GM19099 (cell line): ENCODE results near the gene C16orf96.

Experiments used
- POLR2A ChIP-seq: IDR thresholded peaks from 3 replicates; pipeline ENCODE4 v1.6.1; 2011; ENCODE audit warnings: low read depth; ENCODE audit not compliant: insufficient read length; ENCODE audit errors: extremely low read depth

Gene C16orf96

GRCh38 chr16:4556112-4556511 is at the start of gene C16orf96:
C16orf96 (plus strand) TSS chr16:4556340; CDS start chr16:4556490, 150 bp downstream.
- TF ChIP-seq POLR2A: no peak

- no peak for TF ChIP-seq POLR2A
These were observed 49.7 kb upstream of the C16orf96 start for GRCh38 chr16:4506450-4506849.

- TF ChIP-seq POLR2A: no peak
These were observed 48.4 kb upstream of the C16orf96 start for GRCh38 chr16:4507588-4508345.

- no peak for TF ChIP-seq POLR2A
These were observed 47.3 kb upstream of the C16orf96 start for GRCh38 chr16:4508806-4509205.

GRCh38 chr16:4509420-4509819 is 46.7 kb upstream of the C16orf96 start:
- TF ChIP-seq POLR2A: no peak

GRCh38 chr16:4510131-4510530 is 46.0 kb upstream of the C16orf96 start:
- TF ChIP-seq POLR2A: no peak

GRCh38 chr16:4510747-4511426 is 45.3 kb upstream of the C16orf96 start:
- TF ChIP-seq POLR2A: no peak

- no peak for TF ChIP-seq POLR2A
These were observed 44.6 kb upstream of the C16orf96 start for GRCh38 chr16:4511441-4512082.

- no peak for TF ChIP-seq POLR2A
These were observed 43.7 kb upstream of the C16orf96 start for GRCh38 chr16:4512473-4512872.

- no peak for TF ChIP-seq POLR2A
These were observed 42.9 kb upstream of the C16orf96 start for GRCh38 chr16:4513086-4513860.

- no peak for TF ChIP-seq POLR2A
These were observed 42.3 kb upstream of the C16orf96 start for GRCh38 chr16:4513881-4514280.

- no peak for TF ChIP-seq POLR2A
These were observed 41.5 kb upstream of the C16orf96 start for GRCh38 chr16:4514606-4515005.

GRCh38 chr16:4515611-4516233 is 40.4 kb upstream of the C16orf96 start:
- no peak for TF ChIP-seq POLR2A

GRCh38 chr16:4517812-4518680 is 38.1 kb upstream of the C16orf96 start:
- no peak for TF ChIP-seq POLR2A

GRCh38 chr16:4519274-4520058 is 36.7 kb upstream of the C16orf96 start:
- no peak for TF ChIP-seq POLR2A
